Prostate gland (tissue), 2 donors: ENCODE measurements around the gene PLK5. TPM values are rescaled to one million over a fixed set of nuclear protein-coding genes. Genes with fewer than 3 reads are reported as not detected.

Experiments
- DNase-seq: peaks from one replicate; pipeline ENCODE4 v3.0.0-alpha.2; 2019; ENCODE audit warnings: low spot score
- H3K27ac ChIP-seq, 2 donors: fragments of 200-600 bp; sonication (generic); 2 replicates each; pipeline ENCODE4 v1.5.1; 2017 to 2019
- H3K27me3 ChIP-seq: fragments of 200-600 bp; sonication (generic); replicated peaks from 2 replicates; pipeline ENCODE4 v1.5.1; 2019; ENCODE audit not compliant: insufficient read depth
- H3K36me3 ChIP-seq, 2 donors: fragments of 200-600 bp; sonication (generic); 1 replicate in 1 of 2; 2 replicates in 1 of 2; pipeline versions ENCODE4 v1.5.1 to v1.8.1; 2017 to 2019
- H3K4me1 ChIP-seq: fragments of 200-600 bp; sonication (generic); replicated peaks from 2 replicates; pipeline ENCODE4 v1.5.1; 2019
- H3K4me3 ChIP-seq, 2 donors: fragments of 200-600 bp; sonication (generic); 2 replicates each; pipeline ENCODE4 v1.5.1; 2017 to 2019
- H3K9me3 ChIP-seq: fragments of 200-600 bp; sonication (generic); 2 replicates; pipeline ENCODE4 v1.5.1; 2017
- POLR2A ChIP-seq: fragments of 450-650 bp; IDR thresholded peaks from one replicate; pipeline ENCODE4 v1.6.1; 2016; ENCODE audit warnings: antibody characterized with exemption, mild to moderate bottlenecking
- POLR2AphosphoS5 ChIP-seq: sonication (generic); formaldehyde crosslinking; IDR thresholded peaks from one replicate; pipeline ENCODE4 v1.6.1; 2017; ENCODE audit warnings: antibody characterized with exemption
- WGBS: methylation state at CpG from one replicate; pipeline ENCODE4 v1.1.5; 2018; 5-methylcytosine and 5-hydroxymethylcytosine counted together
- intact Hi-C: fragments of 100-400 bp; cut with DNase I; formaldehyde crosslinking; loops from one replicate; pipeline ENCODE4 v1.14.2; 2022
- total RNA-seq, 2 donors: library from RNA; depleted of rRNA; stranded (reverse); fragments of >200 nt; gene quantifications; one replicate each; pipeline ENCODE4 v1.1.0, GENCODE V29; 2016
- TF ChIP-seq, protein P1 (sequence below), 4 experiments: fragments of 200-600 bp in 2 of 4; fragments of 450-650 bp in 2 of 4; sonication (generic) in 2 of 4; IDR thresholded peaks; 1 replicate in 3 of 4; 2 replicates in 1 of 4; pipeline ENCODE4 v1.5.1; 2016 to 2019; ENCODE audit warnings: antibody characterized with exemption in 4 of 4, mild to moderate bottlenecking in 2 of 4, moderate library complexity in 2 of 4

Gene PLK5
- total RNA-seq, 2 donors from 2014 or later: 28.8 TPM; not detected in 1

DNA sequence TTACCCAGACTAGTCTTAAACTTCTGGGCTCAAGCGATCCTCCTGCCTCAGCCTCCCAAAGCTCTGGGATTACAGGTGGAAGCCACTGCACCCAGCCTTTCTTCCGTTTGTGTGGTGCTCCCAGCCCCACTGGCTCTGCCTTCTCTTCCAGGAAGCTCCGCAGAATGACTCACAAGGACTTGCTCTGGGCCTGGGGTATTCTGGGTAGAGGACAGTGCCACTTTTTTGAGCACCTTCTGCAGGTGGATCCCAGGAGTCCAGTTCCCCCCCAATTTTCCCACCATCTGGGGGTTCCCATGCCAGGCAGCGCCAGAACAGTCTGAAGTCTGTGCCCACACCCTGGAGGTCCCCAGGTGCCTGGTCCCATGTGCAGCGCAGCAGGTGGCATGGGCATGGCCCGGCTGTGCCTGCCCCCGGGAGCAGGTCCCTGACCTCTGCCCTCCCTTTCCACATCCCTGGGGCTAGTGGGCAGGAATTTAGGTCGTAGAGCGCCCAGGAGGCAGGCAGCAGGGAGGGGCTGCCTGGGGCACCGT is 31.3 kb upstream of the PLK5 start:
- H3K27ac ChIP-seq: no peak overlapping the region
- no peaks in the 10 kb centered on the region for H3K4me1 ChIP-seq
- DNase-seq: no peak
- 82% methylated on average over 10 of the region's 10 CpGs for WGBS
- H3K36me3 ChIP-seq: no peaks in the 10 kb centered on the region
- H3K27me3 ChIP-seq: no peaks in the 10 kb centered on the region
- intact Hi-C loops: no loop called here
- no peak for TF ChIP-seq POLR2AphosphoS5
- TF ChIP-seq, protein P1, sequence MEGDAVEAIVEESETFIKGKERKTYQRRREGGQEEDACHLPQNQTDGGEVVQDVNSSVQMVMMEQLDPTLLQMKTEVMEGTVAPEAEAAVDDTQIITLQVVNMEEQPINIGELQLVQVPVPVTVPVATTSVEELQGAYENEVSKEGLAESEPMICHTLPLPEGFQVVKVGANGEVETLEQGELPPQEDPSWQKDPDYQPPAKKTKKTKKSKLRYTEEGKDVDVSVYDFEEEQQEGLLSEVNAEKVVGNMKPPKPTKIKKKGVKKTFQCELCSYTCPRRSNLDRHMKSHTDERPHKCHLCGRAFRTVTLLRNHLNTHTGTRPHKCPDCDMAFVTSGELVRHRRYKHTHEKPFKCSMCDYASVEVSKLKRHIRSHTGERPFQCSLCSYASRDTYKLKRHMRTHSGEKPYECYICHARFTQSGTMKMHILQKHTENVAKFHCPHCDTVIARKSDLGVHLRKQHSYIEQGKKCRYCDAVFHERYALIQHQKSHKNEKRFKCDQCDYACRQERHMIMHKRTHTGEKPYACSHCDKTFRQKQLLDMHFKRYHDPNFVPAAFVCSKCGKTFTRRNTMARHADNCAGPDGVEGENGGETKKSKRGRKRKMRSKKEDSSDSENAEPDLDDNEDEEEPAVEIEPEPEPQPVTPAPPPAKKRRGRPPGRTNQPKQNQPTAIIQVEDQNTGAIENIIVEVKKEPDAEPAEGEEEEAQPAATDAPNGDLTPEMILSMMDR (IDR thresholded peaks at IDR 0.05): no peak
- TF ChIP-seq POLR2A: no peak
- H3K4me3 ChIP-seq: no peak overlapping the region
- H3K9me3 ChIP-seq: no peaks in the 10 kb centered on the region

DNA sequence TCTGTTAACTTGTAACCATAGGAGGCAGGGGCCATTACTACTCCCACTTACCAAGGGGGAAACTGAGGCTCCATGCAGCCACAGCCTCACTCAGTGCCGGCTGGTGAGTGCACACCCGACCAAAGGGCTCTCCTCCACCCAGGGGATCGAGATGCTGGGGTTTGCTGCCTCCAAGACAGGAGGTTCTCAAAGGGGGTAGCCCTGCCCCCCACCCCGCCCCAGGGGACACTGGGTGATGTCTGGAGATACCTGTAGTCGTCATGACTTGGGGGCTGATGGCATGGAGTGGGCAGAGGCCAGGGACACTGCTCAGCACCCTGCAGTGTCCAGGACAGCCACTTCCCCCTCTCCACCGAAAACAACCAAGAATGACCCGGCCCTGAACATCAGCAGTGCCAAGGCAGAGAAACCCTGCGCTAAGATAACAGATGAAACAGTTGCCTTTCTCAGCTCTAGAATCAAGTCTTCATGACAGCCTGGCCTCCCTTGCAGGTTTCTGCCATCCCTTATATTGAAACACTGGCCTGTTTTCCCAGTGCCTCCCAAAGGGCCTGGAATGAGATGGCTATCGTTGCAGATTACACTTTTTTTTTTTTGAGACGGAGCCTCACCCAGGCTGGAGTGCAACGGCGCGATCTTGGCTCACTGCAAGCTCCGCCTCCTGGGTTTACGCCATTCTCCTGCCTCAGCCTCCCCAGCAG is 29.6 kb upstream of the PLK5 start:
- Histone ChIP-seq H3K9me3 (no peaks in the 10 kb centered on the region), H3K4me1 (no peaks in the 10 kb centered on the region), H3K27me3 (no peaks in the 10 kb centered on the region), H3K27ac (no peak overlapping the region), H3K4me3 (no peak overlapping the region), H3K36me3 (no peaks in the 10 kb centered on the region)
- WGBS: 71% methylated on average over 15 of the region's 15 CpGs
- DNase-seq: no peak
- no peak for TF ChIP-seq POLR2AphosphoS5
- TF ChIP-seq, protein P1 (IDR thresholded peaks at IDR 0.05): no peak
- no peak for TF ChIP-seq POLR2A
- intact Hi-C loops: no loop called here

DNA sequence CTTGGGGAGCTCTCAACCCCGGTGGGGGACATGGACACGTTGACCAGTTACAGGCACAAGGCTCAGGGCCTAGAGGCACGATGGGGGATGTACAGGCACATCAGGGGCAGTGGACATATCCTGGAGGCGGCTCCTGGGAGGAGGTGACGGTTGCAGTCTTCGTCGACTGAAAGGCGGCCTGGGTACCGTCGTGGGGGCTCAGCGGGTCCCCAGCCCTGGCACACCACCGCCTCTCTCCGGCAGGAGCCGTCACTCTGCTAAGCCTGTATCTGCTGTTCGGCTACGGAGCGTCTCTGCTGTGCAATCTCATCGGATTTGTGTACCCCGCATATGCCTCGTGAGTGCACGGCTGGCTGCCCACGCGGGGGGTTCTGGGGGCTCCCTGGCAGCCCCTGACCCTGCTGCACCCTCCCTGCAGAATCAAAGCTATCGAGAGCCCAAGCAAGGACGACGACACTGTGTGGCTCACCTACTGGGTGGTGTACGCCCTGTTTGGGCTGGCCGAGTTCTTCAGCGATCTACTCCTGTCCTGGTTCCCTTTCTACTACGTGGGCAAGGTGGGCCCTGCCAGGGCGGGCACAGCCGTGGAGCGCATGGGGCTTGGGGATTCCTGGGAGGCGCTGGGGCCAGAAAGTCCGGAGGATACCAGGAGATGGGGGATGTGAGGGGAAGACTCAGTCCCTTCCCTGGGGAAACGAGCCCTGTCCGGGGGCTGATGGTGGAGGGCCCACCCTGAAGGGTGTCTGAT is 28.7 kb upstream of the PLK5 start:
- no peaks in the 10 kb centered on the region for H3K27me3 ChIP-seq
- H3K36me3 ChIP-seq: no peaks in the 10 kb centered on the region
- 88% methylated on average over 36 of the region's 37 CpGs for WGBS
- no peak for DNase-seq
- no peak overlapping the region for H3K27ac ChIP-seq
- H3K9me3 ChIP-seq: no peaks in the 10 kb centered on the region
- no peak for TF ChIP-seq POLR2AphosphoS5
- no peak overlapping the region for H3K4me3 ChIP-seq
- no peaks in the 10 kb centered on the region for H3K4me1 ChIP-seq
- intact Hi-C loops: no loop called here

DNA sequence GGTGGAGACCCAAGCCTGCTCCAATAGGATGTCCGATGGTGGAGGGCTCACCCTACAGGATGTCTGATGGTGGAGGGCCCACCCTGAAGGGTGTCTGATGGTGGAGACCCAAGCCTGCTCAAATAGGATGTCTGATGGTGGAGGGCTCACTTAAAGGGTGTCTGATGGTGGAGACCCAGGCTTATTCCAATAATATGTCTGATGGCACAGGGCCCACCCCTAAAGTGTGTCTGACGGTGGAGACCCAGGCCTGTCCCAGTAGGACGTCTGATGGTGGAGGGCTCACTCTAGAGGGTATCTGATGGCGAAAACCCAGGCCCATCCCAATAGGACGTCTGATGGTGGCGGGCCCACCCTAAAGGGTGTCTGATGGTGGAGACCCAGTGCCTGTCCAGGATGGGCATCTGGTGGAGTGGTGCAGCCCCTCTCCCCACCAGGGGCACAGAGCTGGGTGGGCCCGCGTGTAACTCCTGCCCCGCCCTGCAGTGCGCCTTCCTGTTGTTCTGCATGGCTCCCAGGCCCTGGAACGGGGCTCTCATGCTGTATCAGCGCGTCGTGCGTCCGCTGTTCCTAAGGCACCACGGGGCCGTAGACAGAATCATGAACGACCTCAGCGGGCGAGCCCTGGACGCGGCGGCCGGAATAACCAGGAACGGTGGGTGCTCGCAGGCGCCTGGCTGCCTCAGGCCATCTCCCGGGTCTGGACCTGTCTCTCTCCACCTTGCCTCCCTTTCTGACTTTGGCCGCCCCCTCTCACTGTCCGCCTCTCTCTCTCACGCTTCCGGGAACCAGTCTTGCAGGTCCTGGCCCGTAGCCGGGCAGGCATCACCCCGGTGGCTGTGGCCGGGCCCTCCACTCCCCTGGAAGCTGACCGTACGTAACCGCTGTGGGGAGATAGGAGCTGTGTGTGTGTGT is 27.8 kb upstream of the PLK5 start:
- Histone ChIP-seq H3K4me3 (no peak overlapping the region), H3K4me1 (no peaks in the 10 kb centered on the region), H3K36me3 (no peaks in the 10 kb centered on the region), H3K9me3 (no peaks in the 10 kb centered on the region), H3K27me3 (no peaks in the 10 kb centered on the region), H3K27ac (no peak overlapping the region)
- 65% methylated on average over 38 of the region's 40 CpGs for WGBS
- no peak for DNase-seq
- TF ChIP-seq POLR2A: no peak
- no peak for TF ChIP-seq POLR2AphosphoS5
- TF ChIP-seq, protein P1 (IDR thresholded peaks at IDR 0.05): no peak
- intact Hi-C loops: no loop called here
